ENCODE data around the gene YWHAG. TPM values are rescaled to one million over a fixed set of nuclear protein-coding genes. Genes with fewer than 3 reads are reported as not detected.

Gene YWHAG
- total and polyA plus RNA-seq, 2 experiments from 2014 or later: 82.2 to 179 TPM

- H3K4me1 ChIP-seq (ENCODE audit: insufficient read depth): no peaks in the 10 kb centered on the region; the same call in 1 of the 2 replicates
- Mint-ChIP-seq H3K36me3 (ENCODE audit: low read depth) (peaks cover 84% of the 10 kb centered on the region), H3K27ac (no peak overlapping the region), H3K27me3 (ENCODE audit: insufficient read depth, low read depth, poor library complexity) (peaks cover 5% of the 10 kb centered on the region), H3K4me1 (peaks cover 20% of the 10 kb centered on the region), H3K9me3 (no peaks in the 10 kb centered on the region), H3K4me3 (no peak overlapping the region)
- DNase-seq (ENCODE audit: low spot score): no peak
- H3F3A ChIP-seq (replicated peaks; ENCODE audit: low read depth): peaks cover 56% of the 10 kb centered on the region; the same call in 1 of the 2 replicates
- peaks cover 40% of the 10 kb centered on the region for H3K36me3 ChIP-seq (ENCODE audit: insufficient read depth)
- TF ChIP-seq ETS1 (IDR thresholded peaks at IDR 0.05): no peak
- no peak for TF ChIP-seq ZNF331 (CRISPR knock-in tag; IDR thresholded peaks at IDR 0.05; ENCODE audit: low read depth)
- no peak for TF ChIP-seq JUNB (IDR thresholded peaks at IDR 0.05; ENCODE audit: unreplicated experiment)
- TF ChIP-seq ZNF114 (CRISPR knock-in tag; IDR thresholded peaks at IDR 0.05): no peak
- H4K20me1 ChIP-seq (replicated peaks; ENCODE audit: insufficient read depth): peaks cover 70% of the 10 kb centered on the region
- no peak overlapping the region; the same call in 1 of the 2 replicates for H3K27ac ChIP-seq (ENCODE audit: low read depth)
- no peak for ATAC-seq
- peaks cover 75% of the 10 kb centered on the region for H3K79me2 ChIP-seq (replicated peaks; ENCODE audit: insufficient read depth)
- H3K9me2 ChIP-seq (ENCODE audit: insufficient read depth): no peaks in the 10 kb centered on the region
- no peak overlapping the region for H3K4me3 ChIP-seq
- no peak overlapping the region for H3K4me2 ChIP-seq
- no peak overlapping the region for H2AFZ ChIP-seq
- no peaks in the 10 kb centered on the region for H3K27me3 ChIP-seq (ENCODE audit: insufficient read depth)
Observed at GRCh38 chr7:76326646-76327233, 32.1 kb downstream of the YWHAG start.

DNA sequence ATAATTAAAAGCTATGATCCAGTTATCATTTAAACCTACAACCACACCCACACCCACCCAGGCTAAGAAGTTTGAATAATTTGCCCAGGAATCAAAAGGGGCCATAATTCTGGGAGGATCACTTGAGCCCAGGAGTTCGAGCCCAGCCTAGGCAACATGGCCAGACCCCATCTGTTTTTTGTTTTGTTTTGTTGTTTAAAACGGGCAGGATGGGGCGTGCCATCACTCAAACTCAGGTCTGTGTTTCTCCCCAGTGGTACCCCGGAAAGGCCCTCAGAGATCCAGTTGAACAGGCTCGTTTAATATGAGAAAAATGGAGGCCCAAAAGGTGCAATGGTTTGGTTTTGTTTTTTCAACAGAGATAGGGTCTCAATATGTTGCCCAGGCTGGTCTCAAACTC lies 33.0 kb downstream of the YWHAG start:
- Mint-ChIP-seq H3K27ac (no peak overlapping the region), H3K4me1 (peaks cover 14% of the 10 kb centered on the region), H3K36me3 (ENCODE audit: low read depth) (peaks cover 82% of the 10 kb centered on the region), H3K9me3 (no peaks in the 10 kb centered on the region; the same call in 2 of the 3 replicates), H3K4me3 (no peak overlapping the region), H3K27me3 (ENCODE audit: insufficient read depth, low read depth, poor library complexity) (peaks cover 10% of the 10 kb centered on the region)
- Histone ChIP-seq H3K79me2 (replicated peaks; ENCODE audit: insufficient read depth) (peaks cover 66% of the 10 kb centered on the region), H3K27ac (ENCODE audit: low read depth) (peak overlapping the region; percentile 42; the same call in 1 of the 2 replicates), H3K4me1 (ENCODE audit: insufficient read depth) (no peaks in the 10 kb centered on the region), H3K9me2 (ENCODE audit: insufficient read depth) (no peaks in the 10 kb centered on the region), H3K4me2 (no peak overlapping the region), H3F3A (replicated peaks; ENCODE audit: low read depth) (peaks cover 59% of the 10 kb centered on the region; the same call in 1 of the 2 replicates), H3K4me3 (no peak overlapping the region), H3K27me3 (ENCODE audit: insufficient read depth) (no peaks in the 10 kb centered on the region), H2AFZ (no peak overlapping the region), H4K20me1 (replicated peaks; ENCODE audit: insufficient read depth) (peaks cover 68% of the 10 kb centered on the region), H3K36me3 (ENCODE audit: insufficient read depth) (peaks cover 40% of the 10 kb centered on the region)
- ATAC-seq (no peak), DNase-seq (ENCODE audit: low spot score) (no peak)
- TF ChIP-seq POLR2AphosphoS5 (IDR thresholded peaks at IDR 0.05; ENCODE audit: low read depth) (no peak), ZNF331 (CRISPR knock-in tag; IDR thresholded peaks at IDR 0.05; ENCODE audit: low read depth) (no peak), STAT1 (IDR thresholded peaks at IDR 0.05; ENCODE audit: unreplicated experiment) (no peak), ZNF462 (CRISPR knock-in tag; IDR thresholded peaks at IDR 0.05) (no peak), EZH2 (IDR thresholded peaks at IDR 0.05; ENCODE audit: low read depth, unreplicated experiment) (no peak), JUNB (IDR thresholded peaks at IDR 0.05; ENCODE audit: unreplicated experiment) (no peak), ZNF114 (CRISPR knock-in tag; IDR thresholded peaks at IDR 0.05) (no peak), NANOG (IDR thresholded peaks at IDR 0.05; ENCODE audit: borderline replicate concordance) (no peak), EZH2phosphoT487 (IDR thresholded peaks at IDR 0.05; ENCODE audit: unreplicated experiment) (no peak)
- TF ChIP-seq, protein P1, sequence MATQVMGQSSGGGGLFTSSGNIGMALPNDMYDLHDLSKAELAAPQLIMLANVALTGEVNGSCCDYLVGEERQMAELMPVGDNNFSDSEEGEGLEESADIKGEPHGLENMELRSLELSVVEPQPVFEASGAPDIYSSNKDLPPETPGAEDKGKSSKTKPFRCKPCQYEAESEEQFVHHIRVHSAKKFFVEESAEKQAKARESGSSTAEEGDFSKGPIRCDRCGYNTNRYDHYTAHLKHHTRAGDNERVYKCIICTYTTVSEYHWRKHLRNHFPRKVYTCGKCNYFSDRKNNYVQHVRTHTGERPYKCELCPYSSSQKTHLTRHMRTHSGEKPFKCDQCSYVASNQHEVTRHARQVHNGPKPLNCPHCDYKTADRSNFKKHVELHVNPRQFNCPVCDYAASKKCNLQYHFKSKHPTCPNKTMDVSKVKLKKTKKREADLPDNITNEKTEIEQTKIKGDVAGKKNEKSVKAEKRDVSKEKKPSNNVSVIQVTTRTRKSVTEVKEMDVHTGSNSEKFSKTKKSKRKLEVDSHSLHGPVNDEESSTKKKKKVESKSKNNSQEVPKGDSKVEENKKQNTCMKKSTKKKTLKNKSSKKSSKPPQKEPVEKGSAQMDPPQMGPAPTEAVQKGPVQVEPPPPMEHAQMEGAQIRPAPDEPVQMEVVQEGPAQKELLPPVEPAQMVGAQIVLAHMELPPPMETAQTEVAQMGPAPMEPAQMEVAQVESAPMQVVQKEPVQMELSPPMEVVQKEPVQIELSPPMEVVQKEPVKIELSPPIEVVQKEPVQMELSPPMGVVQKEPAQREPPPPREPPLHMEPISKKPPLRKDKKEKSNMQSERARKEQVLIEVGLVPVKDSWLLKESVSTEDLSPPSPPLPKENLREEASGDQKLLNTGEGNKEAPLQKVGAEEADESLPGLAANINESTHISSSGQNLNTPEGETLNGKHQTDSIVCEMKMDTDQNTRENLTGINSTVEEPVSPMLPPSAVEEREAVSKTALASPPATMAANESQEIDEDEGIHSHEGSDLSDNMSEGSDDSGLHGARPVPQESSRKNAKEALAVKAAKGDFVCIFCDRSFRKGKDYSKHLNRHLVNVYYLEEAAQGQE (IDR thresholded peaks at IDR 0.05; ENCODE audit: unreplicated experiment): no peak
